ENCODE data around the gene SETD4.

DNA sequence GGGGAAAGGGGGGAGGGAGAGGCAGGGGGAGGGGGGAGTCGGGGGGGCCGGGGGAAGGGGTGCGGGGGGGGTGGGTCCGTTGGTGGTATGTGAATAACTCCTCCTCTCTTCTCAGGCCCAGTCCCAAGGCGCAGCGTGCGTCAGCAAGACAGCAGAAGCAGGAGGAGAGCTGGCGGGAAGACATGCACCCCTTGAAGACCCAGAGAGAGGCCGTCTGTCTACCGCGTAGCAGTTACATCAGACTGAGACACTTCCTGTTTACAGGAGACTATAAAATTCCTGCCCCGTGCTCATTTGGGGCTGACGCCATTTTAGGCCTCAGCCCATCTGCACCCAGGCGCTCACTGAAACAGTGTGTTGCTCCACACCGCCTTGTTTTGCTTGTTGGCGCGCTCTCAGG is 55.3 kb downstream of the SETD4 start:
- TF ChIP-seq, protein P1, sequence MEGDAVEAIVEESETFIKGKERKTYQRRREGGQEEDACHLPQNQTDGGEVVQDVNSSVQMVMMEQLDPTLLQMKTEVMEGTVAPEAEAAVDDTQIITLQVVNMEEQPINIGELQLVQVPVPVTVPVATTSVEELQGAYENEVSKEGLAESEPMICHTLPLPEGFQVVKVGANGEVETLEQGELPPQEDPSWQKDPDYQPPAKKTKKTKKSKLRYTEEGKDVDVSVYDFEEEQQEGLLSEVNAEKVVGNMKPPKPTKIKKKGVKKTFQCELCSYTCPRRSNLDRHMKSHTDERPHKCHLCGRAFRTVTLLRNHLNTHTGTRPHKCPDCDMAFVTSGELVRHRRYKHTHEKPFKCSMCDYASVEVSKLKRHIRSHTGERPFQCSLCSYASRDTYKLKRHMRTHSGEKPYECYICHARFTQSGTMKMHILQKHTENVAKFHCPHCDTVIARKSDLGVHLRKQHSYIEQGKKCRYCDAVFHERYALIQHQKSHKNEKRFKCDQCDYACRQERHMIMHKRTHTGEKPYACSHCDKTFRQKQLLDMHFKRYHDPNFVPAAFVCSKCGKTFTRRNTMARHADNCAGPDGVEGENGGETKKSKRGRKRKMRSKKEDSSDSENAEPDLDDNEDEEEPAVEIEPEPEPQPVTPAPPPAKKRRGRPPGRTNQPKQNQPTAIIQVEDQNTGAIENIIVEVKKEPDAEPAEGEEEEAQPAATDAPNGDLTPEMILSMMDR (conservative IDR thresholded peaks at IDR 0.05; ENCODE audit: low read depth, low read length) = no peak
- no peak for TF ChIP-seq EZH2 (IDR thresholded peaks at IDR 0.05; ENCODE audit: low read length, unreplicated experiment)
